Measurements from ENCODE around the gene ZNF423. TPM values are rescaled to one million over a fixed set of nuclear protein-coding genes. Genes with fewer than 3 reads are reported as not detected.

ZNF423 gene
- total and polyA plus RNA-seq, 7 donors: 0.69 to 19.7 (median 3.6) TPM

- WGBS, 2 donors: 66 to 85% methylated on average over 11 of the region's 11 CpGs
- TF ChIP-seq EP300 (IDR thresholded peaks at IDR 0.05) (no peak), POLR2AphosphoS5 (IDR thresholded peaks at IDR 0.05) (no peak), POLR2A (IDR thresholded peaks at IDR 0.05) (no peak), CTCF (IDR thresholded peaks at IDR 0.05) (no peak)
- intact Hi-C loops (cut with DNase I): no loop called here
Observed at GRCh38 chr16:49800876-49801275, 55.0 kb downstream of the ZNF423 start.

GRCh38 chr16:49800441-49800840, 55.5 kb downstream of the ZNF423 start:
- Histone ChIP-seq H3K27ac (no peak overlapping the region), H3K36me3 (no peaks in the 10 kb centered on the region), H3K27me3 (no peaks in the 10 kb centered on the region), H3K4me1 (no peaks in the 10 kb centered on the region), H3K4me3 (no peak overlapping the region), H3K9me3 (no peaks in the 10 kb centered on the region)
- intact Hi-C loops (cut with DNase I): no loop called here
- 80 to 83% methylated on average over 5 of the region's 5 CpGs for WGBS, 2 donors
- TF ChIP-seq EP300 (IDR thresholded peaks at IDR 0.05) (no peak), CTCF (IDR thresholded peaks at IDR 0.05) (no peak), POLR2A (IDR thresholded peaks at IDR 0.05) (no peak), POLR2AphosphoS5 (IDR thresholded peaks at IDR 0.05) (no peak)
- no peak for DNase-seq

More at GRCh38 chr16:49800876-49801275, 55.0 kb downstream of the ZNF423 start:
- H3K4me1 ChIP-seq: no peaks in the 10 kb centered on the region
- no peaks in the 10 kb centered on the region for H3K27me3 ChIP-seq
- H3K27ac ChIP-seq: no peak overlapping the region
- H3K36me3 ChIP-seq: no peaks in the 10 kb centered on the region
- H3K4me3 ChIP-seq: no peak overlapping the region
- H3K9me3 ChIP-seq: no peaks in the 10 kb centered on the region
- no peak for DNase-seq

GRCh38 chr16:49799172-49799571, 56.7 kb downstream of the ZNF423 start:
- TF ChIP-seq POLR2AphosphoS5 (IDR thresholded peaks at IDR 0.05) (no peak), POLR2A (IDR thresholded peaks at IDR 0.05) (no peak), CTCF (IDR thresholded peaks at IDR 0.05) (no peak), EP300 (IDR thresholded peaks at IDR 0.05) (no peak)
- Histone ChIP-seq H3K27me3 (no peaks in the 10 kb centered on the region), H3K9me3 (no peaks in the 10 kb centered on the region), H3K4me1 (no peaks in the 10 kb centered on the region), H3K27ac (no peak overlapping the region), H3K4me3 (no peak overlapping the region), H3K36me3 (no peaks in the 10 kb centered on the region)
- no peak for DNase-seq
- intact Hi-C loops (cut with DNase I): no loop called here
- WGBS, 2 donors: 74% methylated on average over 4 of the region's 4 CpGs

DNA sequence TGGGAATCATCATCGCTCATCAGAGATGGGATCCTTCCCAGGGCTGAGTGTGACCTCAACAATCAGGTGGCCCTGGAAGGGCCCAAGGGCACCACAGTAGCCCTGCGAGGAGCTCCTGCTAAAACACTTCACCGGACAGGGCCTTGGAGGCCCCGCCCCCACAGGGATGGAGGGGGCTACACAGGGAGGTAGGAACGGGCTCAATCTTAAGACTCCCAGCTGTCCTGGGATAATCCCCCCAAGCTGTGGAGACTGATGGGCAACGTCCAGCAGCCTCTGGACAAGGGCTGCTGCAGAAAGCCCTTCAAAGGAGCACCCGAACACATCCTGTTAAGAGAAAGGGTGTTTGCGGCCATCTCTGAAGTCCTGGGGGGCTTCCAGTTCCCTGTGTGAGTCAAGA, 60.4 kb downstream of the ZNF423 start:
- Histone ChIP-seq H3K27ac (no peak overlapping the region), H3K36me3 (no peaks in the 10 kb centered on the region), H3K27me3 (no peaks in the 10 kb centered on the region), H3K4me3 (no peak overlapping the region), H3K4me1 (no peaks in the 10 kb centered on the region), H3K9me3 (no peaks in the 10 kb centered on the region)
- intact Hi-C loops (cut with DNase I): no loop called here
- TF ChIP-seq POLR2A (IDR thresholded peaks at IDR 0.05) (no peak), EP300 (IDR thresholded peaks at IDR 0.05) (no peak)
- WGBS, 2 donors: 88 to 92% methylated on average over 8 of the region's 8 CpGs
- no peak for DNase-seq

GRCh38 chr16:49793244-49793643, 62.7 kb downstream of the ZNF423 start:
- intact Hi-C loops (cut with DNase I): no loop called here
- WGBS, 2 donors: 81 to 88% methylated on average over 11 of the region's 11 CpGs

More at GRCh38 chr16:49793244-49793643, 62.7 kb downstream of the ZNF423 start:
- H3K4me3 ChIP-seq: no peak overlapping the region
- H3K9me3 ChIP-seq: no peaks in the 10 kb centered on the region
- H3K27me3 ChIP-seq: no peaks in the 10 kb centered on the region
- no peak overlapping the region for H3K27ac ChIP-seq
- H3K36me3 ChIP-seq: no peaks in the 10 kb centered on the region
- TF ChIP-seq EP300 (IDR thresholded peaks at IDR 0.05): no peak
- no peak for TF ChIP-seq POLR2A (IDR thresholded peaks at IDR 0.05)
- TF ChIP-seq CTCF (IDR thresholded peaks at IDR 0.05): no peak
- TF ChIP-seq POLR2AphosphoS5 (IDR thresholded peaks at IDR 0.05): no peak
- DNase-seq: no peak
- peaks cover 0 to 14% (median 5%) of the 10 kb centered on the region in 4 donors for H3K4me1 ChIP-seq
